GM12891 (cell line): ENCODE measurements around the gene TDG. TPM values are rescaled to one million over a fixed set of nuclear protein-coding genes. Genes with fewer than 3 reads are reported as not detected.

Experiments used
- DNase-seq: peaks from one replicate; pipeline ENCODE4 v3.0.0; 2011; ENCODE audit warnings: low spot score; ENCODE audit not compliant: insufficient read length
- FAIRE-seq: peaks from 2 replicates; lab custom pipeline; 2011; peaks lifted over from hg19 to GRCh38; lab: Jason Lieb, UNC
- PAX5 ChIP-seq: IDR thresholded peaks from 2 replicates; pipeline ENCODE4 v1.6.1; 2011; ENCODE audit warnings: low read length, moderate library complexity, mild to moderate bottlenecking; ENCODE audit not compliant: insufficient read depth, severe bottlenecking
- POLR2A ChIP-seq: IDR thresholded peaks from 2 replicates; pipeline ENCODE4 v1.6.1; 2011; ENCODE audit warnings: low read depth, low read length, control low read depth
- POLR2AphosphoS5 ChIP-seq: IDR thresholded peaks from 2 replicates; pipeline ENCODE4 v1.6.1; 2011; ENCODE audit warnings: low read depth, low read length, control low read depth
- POU2F2 ChIP-seq: IDR thresholded peaks from 2 replicates; pipeline ENCODE4 v1.6.1; 2011; ENCODE audit warnings: low read depth, mild to moderate bottlenecking, control low read depth, low read length, moderate library complexity
- SPI1 ChIP-seq: IDR thresholded peaks from 2 replicates; pipeline ENCODE4 v1.6.1; 2011; ENCODE audit warnings: low read depth, low read length, control low read depth
- TAF1 ChIP-seq: IDR thresholded peaks from 2 replicates; pipeline ENCODE4 v1.6.1; 2011; ENCODE audit warnings: low read depth, low read length, control low read depth
- polyA plus RNA-seq: library from polyadenylated mRNA; unstranded; fragments of >200 nt; gene quantifications from one replicate; pipeline ENCODE4 v1.2.1, GENCODE V29; 2012; ENCODE audit warnings: low read depth, missing spikeins, inconsistent platforms; ENCODE audit not compliant: missing spikeins

Gene TDG
- 20.0 TPM for polyA plus RNA-seq

DNA sequence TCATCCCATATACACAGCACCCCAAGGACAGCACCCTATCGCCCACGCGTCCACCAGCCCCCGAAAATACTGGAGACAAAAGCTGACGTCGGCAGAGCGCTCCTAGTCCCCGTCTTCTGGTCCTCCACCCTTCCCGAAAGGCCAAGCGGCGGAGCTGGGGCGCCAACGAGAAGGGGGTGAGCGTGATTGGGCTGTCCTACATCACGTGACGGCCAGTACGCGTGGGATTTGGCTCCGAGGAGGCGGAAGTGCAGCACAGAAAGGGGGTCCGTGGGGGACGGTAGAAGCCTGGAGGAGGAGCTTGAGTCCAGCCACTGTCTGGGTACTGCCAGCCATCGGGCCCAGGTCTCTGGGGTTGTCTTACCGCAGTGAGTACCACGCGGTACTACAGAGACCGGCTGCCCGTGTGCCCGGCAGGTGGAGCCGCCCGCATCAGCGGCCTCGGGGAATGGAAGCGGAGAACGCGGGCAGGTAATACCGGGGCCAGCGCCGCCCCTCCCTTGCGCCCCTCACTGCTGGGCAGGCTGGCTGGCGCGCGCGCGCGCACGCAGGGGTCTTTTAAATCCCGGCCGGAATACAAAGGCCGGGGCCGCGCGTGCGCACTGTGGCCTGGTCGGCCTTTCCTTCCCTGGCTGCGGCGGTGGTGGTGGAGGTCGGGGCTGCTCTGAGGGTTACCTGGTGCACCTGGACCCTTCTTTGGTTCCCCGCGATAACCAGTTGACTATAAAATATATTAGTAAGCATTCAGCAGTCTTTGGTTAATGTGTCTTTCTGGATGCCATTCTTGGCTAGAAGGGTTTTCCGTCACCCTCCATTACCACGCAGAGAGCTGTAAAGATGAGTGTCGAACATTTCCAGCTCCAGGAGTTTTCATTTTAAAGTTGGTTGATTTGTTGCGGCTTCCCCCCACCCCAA, at the start of gene TDG:
Gene TDG, plus strand, starts transcription at position 283 of the 915 bp plus-strand sequence. Its CDS starts 166 bp downstream, at position 449.
- peak; percentile 62; the same call in 1 of the 2 replicates for TF ChIP-seq POU2F2
- TF ChIP-seq TAF1, result peak; percentile 86
- TF ChIP-seq PAX5, result no peak
- TF ChIP-seq POLR2A, result peak; percentile 92
- peak; percentile 89 for TF ChIP-seq POLR2AphosphoS5
- TF ChIP-seq SPI1, result peak; percentile 72
- FAIRE-seq (peak; percentile 96), DNase-seq (peak; percentile 85)

DNA sequence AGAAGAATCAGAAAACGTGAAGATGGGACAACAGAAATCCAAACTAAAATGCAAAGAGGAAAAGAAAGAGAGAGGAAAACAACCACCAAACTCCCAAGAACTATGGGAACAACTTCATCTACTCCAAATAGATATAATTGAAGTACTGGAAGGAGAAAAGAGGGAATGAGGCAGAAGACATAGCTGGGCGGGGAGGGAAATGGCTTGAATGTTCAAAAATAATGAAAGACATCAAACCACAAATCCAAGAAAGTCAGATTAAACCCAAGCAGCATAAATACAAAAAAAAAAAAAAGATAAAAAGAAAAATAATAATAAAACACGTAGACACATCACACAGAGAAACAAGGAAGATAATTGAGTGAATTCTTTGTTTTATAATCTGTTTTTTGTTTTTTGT, 47.8 kb upstream of the TDG start:
- DNase-seq (no peak), FAIRE-seq (no peak)
- TF ChIP-seq TAF1 (no peak), PAX5 (no peak), POLR2A (no peak), SPI1 (no peak), POLR2AphosphoS5 (no peak), POU2F2 (no peak)

DNA sequence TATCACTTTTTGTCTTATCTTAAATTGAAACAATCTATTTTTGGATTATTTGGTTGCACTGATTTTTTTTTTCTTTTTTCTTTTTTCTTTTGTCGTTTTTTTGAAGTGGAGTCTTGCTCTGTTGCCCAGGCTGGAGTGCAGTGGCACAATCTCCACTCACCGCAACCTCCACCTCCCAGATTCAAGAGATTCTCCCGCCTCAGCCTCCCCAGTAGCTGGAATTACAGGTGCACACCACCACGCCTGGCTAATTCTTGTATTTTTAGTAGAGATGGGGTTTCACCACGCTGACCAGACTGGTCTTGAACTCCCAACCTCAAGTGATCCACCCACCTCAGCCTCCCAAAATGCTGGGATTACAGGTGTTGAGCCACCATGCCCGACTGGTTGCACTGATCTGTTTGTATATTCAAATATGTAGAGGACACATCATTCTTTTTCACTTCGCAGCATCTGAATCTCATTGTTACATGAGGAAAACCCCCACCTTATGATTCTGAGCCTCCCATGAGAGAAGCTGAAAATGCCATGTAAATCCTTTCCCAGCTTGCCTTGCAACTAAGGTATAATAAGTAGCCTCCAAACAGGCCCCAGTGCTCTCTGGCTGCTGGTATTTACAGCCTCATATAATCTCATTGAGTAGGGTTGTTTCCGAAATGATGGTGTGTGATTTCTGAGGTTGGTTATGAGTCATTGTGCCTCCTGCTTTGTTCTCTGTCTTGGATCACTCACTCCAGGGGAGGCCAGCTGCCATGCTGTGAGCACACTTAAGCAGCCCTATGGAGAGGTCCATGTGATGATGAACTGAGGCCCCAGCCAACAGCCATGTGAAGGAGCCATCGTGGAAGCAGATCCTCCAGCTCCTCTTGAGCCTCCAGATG, 40.7 kb upstream of the TDG start:
- TF ChIP-seq SPI1 (no peak), TAF1 (peak; percentile 92), PAX5 (peak; percentile 54), POLR2AphosphoS5 (peak; percentile 91), POLR2A (peak; percentile 94), POU2F2 (no peak)
- no peak for DNase-seq
- FAIRE-seq, result peak; percentile 97

DNA sequence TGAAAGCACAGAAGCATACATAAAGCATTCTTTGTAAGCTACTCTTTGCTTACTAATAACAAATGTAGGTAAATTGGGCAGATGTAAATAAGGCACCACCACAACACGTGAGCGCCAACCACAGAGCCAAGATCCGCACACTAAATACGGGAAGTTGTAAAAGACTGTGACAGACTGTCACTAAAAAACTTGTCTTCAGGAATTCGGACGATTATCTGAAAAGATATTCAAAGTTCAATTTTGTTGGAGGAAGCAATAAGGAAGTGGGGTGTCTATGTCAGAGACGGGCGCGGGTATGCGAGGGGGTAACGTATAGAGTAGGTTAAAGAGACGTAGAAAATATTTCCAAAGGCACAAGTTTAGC, 37.0 kb upstream of the TDG start:
- DNase-seq, result no peak
- peak; percentile 77 for FAIRE-seq
- TF ChIP-seq TAF1 (0 out of 2 replicates have a peak, but pooled peaks have one; percentile 55), PAX5 (no peak), POLR2A (no peak), POLR2AphosphoS5 (0 out of 2 replicates have a peak, but pooled peaks have one; percentile 10), SPI1 (peak; percentile 55), POU2F2 (peak; percentile 95)

DNA sequence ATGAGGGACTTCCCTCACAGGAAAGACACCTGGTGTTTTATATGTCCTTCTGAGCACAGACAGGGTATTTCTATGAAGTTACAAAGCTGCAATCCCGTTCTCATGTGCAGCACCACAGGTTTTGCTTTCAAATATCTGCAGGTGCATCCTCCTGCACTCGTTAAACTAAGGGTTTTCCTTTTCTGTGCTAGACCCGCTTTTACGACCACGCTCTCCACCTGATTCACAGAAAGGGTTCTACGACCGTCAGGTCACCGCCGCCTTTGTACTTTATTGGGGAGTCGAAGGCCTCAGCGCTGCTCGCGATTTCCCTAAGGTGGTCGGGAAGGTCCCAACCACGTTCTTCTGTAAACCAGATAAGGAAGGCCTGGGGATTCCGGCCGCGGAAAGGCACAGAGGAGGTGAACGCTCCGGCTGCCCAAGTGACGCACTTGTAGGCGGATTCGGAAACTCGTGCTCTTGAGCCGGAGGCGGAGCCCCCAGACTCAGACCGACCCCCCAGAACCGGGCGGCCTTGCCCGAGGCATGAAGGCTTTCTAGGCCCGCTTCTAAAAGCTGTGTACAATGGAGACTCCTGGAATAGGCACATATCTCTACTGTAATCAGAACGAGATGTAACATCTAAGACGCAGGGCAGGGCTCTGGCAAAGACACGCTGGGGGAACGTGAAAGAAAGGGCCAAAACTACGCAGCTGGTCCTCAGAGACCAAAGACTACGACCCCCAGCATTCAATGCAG, 36.5 kb upstream of the TDG start:
- TF ChIP-seq TAF1, result peak; percentile 72
- no peak for TF ChIP-seq SPI1
- TF ChIP-seq POU2F2, result no peak
- peak; percentile 77; the same call in 1 of the 2 replicates for TF ChIP-seq POLR2AphosphoS5
- TF ChIP-seq POLR2A, result no peak; the same call in none of the 2 replicates
- TF ChIP-seq PAX5, result no peak
- peak; percentile 43 for DNase-seq
- FAIRE-seq, result peak; percentile 80

DNA sequence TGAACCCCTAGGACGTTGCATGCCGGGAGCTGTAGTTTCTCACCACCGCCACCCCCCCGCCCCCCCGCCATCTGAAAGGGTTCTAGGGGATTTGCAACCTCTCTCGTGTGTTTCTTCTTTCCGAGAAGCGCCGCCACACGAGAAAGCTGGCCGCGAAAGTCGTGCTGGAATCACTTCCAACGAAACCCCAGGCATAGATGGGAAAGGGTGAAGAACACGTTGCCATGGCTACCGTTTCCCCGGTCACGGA, 36.0 kb upstream of the TDG start:
- 0 out of 2 replicates have a peak, but pooled peaks have one; percentile 12 for TF ChIP-seq POU2F2
- TF ChIP-seq TAF1, result no peak
- DNase-seq, result no peak
- FAIRE-seq, result no peak

DNA sequence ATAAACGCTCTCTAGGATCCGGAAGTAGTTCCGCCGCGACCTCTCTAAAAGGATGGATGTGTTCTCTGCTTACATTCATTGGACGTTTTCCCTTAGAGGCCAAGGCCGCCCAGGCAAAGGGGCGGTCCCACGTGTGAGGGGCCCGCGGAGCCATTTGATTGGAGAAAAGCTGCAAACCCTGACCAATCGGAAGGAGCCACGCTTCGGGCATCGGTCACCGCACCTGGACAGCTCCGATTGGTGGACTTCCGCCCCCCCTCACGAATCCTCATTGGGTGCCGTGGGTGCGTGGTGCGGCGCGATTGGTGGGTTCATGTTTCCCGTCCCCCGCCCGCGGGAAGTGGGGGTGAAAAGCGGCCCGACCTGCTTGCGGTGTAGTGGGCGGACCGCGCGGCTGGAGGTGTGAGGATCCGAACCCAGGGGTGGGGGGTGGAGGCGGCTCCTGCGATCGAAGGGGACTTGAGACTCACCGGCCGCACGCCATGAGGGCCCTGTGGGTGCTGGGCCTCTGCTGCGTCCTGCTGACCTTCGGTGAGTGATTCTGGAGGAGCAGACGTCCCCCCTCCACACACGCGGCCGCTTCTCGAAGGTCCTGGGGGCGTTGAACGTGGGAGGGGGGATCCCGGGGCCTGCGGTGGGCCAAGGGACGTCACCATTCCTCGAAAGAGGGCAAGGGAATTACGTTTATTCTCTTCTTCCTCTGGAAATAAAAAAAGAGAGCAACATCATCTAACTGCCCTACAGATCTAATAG, 35.5 kb upstream of the TDG start, which contains the start of gene HSP90B1:
Gene HSP90B1, plus strand, starts transcription at position 377 of the 753 bp plus-strand sequence. Its CDS starts 106 bp downstream, at position 483.
- FAIRE-seq, result peak; percentile 97
- TF ChIP-seq PAX5 (peak; percentile 21), TAF1 (peak; percentile 89), POU2F2 (peak; percentile 82), SPI1 (no peak), POLR2A (peak; percentile 98), POLR2AphosphoS5 (peak; percentile 97)
- DNase-seq, result peak; percentile 88
